CD4-positive, alpha-beta T cell treated with Interferon gamma for 1 hour (primary cell): ENCODE results near the gene CORO7.
"Not testable (repeated sequence)": the region's sequence is repeated elsewhere in the genome, so short reads cannot be mapped to it uniquely, and the experiment has no call there.

ENCODE experiments used
- DNase-seq: peaks from one replicate; pipeline ENCODE4 v3.0.0-alpha.2; 2020

The CORO7 gene

DNA sequence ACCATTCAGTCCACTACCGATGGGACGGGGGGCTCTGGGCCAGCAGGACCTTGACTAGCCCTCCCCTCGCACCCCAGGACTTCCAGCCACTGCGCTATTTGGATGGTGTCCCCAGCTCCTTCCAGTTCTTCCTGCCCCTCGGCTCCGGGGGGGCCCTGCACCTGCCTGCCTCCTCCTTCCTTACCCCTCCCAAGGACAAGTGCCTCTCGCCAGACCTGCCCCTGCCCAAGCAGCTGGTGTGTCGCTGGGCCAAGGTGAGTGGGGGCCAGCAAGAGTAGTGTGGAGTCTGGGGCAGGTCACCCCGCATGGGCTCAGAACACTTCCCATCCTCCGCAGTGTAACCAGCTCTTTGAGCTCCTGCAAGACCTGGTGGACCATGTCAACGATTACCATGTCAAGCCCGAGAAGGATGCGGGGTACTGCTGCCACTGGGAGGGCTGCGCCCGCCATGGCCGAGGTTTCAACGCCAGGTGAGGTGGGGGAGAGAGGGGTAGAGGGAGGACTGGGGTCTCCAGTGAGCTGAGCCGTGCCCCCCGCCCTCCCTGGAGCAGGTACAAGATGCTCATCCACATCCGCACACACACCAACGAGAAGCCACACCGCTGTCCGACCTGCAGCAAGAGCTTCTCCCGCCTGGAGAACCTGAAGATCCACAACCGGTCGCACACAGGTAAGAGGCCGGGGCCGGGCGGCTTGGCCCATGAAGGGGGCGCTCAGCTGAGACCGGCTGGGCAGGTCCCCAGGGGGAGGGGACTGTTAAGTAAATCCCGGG is 81.5 kb downstream of the CORO7 start:
- no peak for DNase-seq

DNA sequence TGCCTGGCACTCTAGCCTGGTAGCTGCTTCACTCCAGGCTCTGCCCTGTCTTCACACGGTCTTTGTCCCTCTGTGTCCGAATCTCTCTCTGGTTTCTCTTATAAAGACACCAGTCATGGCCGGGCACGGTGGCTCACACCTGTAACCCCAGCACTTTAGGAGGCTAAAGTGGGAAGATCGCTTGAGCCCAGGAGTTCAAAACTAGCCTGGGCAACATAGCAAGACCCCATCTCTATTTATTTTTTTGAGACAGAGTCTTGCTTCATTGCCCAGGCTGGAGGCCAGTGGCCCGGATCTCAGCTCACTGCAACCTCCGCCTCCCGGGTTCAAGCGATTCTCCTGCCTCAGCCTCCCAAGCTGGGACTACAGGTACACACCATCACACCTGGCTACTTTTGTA is 82.7 kb downstream of the CORO7 start:
- not testable (repeated sequence) for DNase-seq

GRCh38 chr16:4333308-4333638 is 83.1 kb downstream of the CORO7 start:
- no peak for DNase-seq

GRCh38 chr16:4332623-4333307 is 83.6 kb downstream of the CORO7 start:
- no peak for DNase-seq

GRCh38 chr16:4332083-4332482 is 84.3 kb downstream of the CORO7 start:
- no peak for DNase-seq

DNA sequence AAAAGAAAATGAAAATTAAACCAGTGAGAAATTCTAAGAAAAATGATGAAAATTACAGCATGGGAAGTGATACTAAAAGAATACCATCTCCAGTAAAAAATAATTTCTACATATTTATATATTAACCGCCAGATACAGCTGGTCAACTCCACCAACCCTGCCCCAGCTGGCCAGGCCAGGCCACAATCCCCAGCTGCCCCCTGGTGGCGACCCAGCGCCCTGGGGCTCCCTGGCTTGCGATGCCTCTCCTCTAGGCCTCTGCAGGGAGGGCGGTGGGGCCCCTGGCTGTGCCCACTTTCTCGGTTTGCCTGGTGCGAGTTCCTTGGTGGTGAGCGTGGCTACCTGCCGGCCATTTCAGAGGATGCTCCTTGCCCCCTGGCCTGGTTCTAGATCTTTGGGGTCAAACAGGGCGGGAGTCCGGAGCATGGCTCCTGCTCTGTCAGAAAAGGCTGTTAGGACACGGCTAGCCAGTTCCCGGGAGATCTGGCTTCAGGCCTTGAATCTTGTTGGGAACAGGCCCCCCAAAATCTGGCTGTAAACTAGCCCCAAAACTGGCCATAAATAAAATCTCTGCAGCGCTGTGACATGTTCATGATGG is 86.0 kb downstream of the CORO7 start:
- peak; percentile 62 for DNase-seq

DNA sequence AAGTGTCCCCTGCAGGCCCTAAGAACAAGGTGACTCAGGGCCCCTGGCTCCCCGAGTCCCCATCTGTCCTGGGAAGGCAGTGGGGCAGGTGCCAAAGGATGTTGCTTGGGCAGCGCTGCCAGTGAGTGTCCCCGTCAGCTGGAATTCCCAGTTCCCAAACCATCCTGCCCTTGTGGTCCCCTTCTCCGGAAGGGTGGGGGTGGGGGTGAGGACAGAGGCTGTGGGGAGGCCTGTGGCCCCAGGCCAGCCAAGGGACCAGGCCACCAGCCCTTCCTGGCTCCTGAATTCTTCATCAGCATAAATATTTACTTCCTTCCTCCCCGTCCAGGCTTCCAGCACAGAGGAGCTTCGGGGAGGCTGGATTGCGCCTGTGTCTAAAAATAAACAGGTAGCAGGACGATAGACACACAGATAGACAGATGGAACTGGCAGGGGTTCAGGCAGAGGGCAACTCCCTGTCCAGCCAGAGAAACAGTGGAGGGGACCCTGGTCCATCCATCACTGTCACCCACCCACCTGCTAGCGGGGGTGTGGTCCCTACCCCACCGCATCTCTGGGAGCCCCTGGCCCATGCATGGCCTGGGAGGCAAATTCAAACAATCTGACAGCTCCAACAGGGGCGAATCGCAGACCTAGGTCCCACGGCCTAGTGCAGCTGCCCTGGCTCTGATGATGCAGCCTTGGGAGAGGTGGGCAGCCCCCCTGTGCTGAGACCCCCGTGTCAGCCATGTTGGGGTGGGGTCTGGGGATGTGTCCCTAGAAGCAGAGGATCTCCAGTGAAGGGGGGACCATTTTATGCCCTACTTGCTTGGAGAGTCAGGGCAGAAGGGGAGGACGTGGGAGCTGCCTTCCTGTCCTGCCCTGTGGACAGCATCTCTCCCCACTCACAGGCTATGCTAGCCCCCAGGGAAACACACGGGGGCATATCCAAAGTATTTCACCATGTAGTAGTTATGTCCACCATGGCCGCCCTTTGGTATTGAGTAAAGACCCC is 87.3 kb downstream of the CORO7 start:
- DNase-seq: no peak

DNA sequence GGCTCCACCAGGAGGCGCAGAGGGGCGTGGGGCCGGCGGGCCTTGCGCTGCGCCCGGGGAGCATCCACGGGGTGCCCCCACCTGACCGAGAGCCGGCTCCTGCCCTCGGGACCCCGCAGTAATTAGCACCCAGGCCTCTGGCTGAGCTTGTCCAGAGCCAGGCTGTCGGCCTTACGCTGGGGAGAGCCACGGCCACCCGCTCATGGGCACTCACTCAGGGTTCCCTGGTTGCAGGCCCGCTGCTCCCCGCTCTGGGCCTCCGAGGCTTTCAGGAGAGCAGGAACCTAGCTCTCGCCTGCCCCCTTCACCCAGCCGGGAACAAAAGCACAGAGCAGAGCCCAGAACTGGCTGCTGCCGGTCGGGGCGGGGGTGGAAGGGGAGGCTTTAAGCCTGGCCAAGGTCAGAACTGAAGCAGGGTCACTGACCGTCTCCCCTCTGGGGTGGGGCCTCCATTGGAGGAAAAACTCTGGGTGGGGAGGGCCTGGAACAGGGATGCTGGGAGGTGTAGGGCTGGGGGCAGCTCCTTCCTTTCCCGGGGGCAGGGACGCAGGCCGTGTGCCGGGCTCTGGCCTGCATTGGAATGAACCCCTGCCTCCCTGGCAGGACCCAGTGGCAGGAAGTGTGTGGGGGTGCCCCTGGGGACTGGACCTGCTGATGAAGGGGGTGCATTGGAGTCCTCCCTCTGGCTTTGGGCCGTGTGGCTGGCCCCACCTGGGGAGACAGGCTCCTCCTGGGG is 88.2 kb downstream of the CORO7 start:
- DNase-seq: peak; percentile 62

DNA sequence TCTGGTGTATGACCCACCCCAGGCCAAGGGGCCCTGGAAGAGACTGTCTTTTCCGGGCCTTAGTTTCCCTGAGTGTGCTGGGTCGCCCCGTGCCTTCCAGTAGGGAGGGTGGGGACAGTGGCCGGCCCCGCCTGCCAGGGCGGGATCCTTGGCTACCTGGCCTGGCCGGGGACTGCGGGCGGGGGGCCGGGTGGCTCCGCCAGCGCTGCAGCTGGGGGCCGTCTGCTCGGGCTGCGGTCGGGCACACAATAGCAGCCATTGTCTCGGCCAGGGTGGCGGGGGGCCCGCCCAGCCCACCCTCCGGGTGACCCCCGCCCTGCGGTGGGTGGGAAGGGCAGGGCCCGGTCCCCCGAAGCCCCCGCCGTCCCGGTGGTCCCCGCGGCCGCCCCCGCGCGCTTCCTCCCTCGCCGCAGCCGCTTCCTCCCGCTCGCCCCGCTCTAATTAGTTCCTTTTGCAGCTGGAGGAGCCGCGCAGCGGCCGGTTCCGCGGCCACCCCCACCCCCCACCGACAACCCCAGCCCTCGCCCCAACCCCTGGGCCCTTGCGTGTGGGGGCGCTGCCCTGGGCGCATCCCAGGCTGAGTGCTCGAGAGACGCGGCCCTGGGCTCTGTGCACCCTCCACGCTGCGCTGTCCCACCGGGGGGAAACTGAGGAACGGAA is 88.9 kb downstream of the CORO7 start:
- no peak for DNase-seq

GRCh38 chr16:4325253-4325758 is 91.1 kb downstream of the CORO7 start:
- DNase-seq: peak; percentile 46

GRCh38 chr16:4324492-4325252 is 91.7 kb downstream of the CORO7 start:
- DNase-seq: no peak

DNA sequence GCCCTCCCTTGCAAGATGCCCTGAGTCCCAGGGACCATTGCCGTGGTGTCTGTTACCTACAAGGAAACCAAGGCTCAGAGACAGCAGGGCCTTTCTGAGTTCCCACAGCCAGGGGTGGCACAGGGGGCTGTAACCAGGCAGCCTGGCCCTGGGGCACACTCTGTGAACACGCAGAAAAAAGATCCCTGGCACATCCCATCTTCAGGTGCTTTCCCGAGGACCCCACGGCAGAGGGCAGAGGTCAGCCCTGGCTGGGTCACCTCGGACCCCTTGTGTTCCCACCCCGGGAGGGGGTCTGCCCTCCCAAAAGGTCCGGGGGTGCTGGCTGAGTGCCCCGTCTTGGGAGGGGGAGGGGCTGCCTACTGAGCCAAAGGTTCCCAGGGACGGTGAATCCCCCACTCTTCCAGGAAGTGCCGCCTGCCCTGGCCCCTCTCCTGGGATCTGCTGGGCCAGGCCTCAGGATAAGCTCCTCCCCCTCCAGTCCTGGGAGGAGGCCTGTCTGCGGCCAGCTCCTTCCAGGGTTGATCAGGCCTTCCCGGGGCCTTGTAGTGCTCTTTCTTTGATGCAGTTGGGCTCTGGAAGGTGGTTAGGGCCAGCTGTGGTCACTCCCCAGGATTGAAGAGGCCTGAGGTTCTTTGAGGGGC is 92.4 kb downstream of the CORO7 start:
- DNase-seq: no peak

GRCh38 chr16:4323071-4323844 is 93.1 kb downstream of the CORO7 start:
- DNase-seq: no peak

GRCh38 chr16:4322121-4323052 is 94.0 kb downstream of the CORO7 start:
- no peak for DNase-seq

- DNase-seq: no peak
These were observed 94.9 kb downstream of the CORO7 start for GRCh38 chr16:4321286-4322120.

DNA sequence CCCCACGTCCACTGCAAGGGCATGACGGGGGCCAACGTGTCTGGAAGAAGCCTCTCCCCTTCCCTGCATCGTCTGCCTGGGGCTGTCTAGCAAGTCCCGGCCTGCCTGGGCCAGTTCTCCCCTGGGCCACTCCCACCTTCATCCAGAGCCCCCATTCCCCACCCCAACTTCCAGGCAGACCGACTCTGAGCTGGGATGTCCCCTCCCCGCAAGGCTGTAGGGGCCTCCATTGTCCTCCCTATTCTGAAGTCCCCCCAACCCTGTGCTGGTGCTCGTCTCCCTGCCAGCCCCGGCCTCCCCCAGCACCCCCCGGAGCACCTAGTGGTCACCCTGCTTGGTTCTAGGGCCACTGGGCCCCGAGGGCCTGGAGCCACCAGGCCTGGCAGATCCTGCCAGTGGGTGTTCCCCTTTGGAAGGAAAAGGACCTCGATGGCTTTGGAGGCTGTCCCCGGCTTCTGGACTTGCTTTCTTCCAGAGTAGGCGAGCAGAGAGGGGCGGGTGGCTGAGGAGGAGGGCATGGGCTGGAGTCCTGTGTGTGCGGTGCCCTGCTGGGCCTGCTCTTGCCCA is 95.7 kb downstream of the CORO7 start:
- no peak for DNase-seq
